OCI-LY1 (cell line): ENCODE measurements around the gene TCF4.

Source experiments
- CTCF ChIP-seq: fragments of 200-600 bp; sonication (generic), shearing (Covaris generic); IDR thresholded peaks from 2 replicates; pipeline ENCODE4 v1.5.1; 2017; ENCODE audit warnings: mild to moderate bottlenecking, antibody characterized with exemption, low read length, moderate library complexity, mixed read lengths
- EZH2 ChIP-seq: fragments of 200-600 bp; sonication (generic), shearing (Covaris generic); IDR thresholded peaks from 2 replicates; pipeline ENCODE4 v1.8.0; 2017; ENCODE audit warnings: borderline replicate concordance, mixed run types, mild to moderate bottlenecking, antibody characterized with exemption, low read length, moderate library complexity, mixed read lengths

GRCh38 chr18:55487997-55488396 is 100.0 kb downstream of the TCF4 start:
- TF ChIP-seq CTCF (no peak), EZH2 (no peak)
